GM18508 (cell line): ENCODE measurements around the gene PPP1R3E.

Experiments
- ATAC-seq: cut with Tn5 transposase; IDR thresholded peaks from one replicate; pipeline ENCODE4 v1.9.1; 2021; ENCODE audit warnings: moderate number of reproducible peaks; ENCODE audit not compliant: insufficient read depth, unreplicated experiment

The PPP1R3E gene

DNA sequence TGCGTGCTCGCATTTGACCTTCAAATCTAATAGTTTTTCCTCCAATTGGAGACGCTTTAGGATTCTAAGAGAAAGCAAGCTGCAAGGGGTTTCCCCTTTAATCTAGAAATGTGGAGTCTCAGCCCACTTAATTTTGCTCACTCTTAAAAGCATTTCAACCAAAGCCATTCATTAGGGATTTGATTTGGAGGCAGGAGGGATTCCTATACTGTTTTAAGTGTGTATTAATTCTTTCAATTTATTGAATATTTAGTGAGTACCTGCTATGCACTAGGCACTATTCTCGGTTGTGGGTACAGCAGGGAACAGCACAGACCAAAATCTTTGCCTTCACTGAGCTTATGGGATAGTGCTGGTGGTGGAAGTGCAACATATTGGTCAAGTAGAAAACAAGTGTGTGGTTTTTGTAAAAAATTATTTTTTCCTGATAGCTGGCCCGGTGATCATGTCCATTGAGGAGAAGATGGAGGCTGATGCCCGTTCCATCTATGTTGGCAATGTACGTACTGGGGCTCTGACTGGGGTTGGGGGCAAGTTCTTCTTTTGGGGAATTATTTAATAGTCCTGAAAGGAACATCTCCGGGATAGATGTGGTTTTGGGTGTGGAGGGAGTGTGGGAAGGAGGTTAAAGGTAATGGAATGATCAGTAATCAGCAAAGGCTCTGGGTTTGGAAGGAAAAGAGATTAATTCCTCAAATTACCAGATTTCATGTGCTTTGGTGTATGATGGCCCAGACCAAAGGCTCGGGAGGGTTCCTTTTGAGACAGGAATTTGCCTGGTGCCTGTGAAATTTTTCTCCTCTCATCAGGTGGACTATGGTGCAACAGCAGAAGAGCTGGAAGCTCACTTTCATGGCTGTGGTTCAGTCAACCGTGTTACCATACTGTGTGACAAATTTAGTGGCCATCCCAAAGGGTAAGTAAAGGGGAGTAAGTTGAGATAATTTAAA, 20.2 kb upstream of the PPP1R3E start:
- no peak for ATAC-seq

DNA sequence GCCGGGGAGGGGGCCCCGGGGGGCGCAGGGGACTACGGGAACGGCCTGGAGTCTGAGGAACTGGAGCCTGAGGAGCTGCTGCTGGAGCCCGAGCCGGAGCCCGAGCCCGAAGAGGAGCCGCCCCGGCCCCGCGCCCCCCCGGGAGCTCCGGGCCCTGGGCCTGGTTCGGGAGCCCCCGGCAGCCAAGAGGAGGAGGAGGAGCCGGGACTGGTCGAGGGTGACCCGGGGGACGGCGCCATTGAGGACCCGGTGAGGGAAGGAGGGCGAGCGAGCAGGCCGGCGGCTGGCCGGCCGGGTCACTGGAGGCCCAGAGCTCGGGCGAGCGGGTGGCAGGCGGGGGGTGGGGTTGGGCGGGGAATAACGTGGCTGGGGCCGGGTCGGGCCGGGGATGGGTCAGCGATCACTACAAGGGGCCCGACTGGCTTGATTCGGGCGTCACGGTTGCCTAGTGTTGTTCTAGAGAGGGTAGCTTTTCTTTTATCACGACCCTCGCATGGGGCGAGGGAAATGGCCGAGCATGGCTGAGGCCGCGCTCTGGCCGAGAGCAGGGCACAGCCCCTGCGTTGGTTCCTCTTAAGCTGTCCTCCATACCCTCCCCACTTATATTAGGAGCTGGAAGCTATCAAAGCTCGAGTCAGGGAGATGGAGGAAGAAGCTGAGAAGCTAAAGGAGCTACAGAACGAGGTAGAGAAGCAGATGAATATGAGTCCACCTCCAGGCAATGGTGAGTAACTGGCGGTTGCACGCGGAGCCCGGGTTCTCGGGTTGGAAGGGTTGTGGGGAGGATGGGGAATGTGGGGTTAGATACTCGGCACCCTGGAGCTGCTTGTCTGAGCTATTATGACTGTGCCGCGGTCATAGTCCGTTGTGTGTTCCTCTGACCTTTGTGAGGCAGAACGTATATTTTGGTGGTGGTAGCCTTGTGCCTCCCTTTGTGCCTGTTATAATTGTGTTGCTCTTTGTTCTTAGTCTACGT, 19.2 kb upstream of the PPP1R3E start:
- ATAC-seq = no peak

DNA sequence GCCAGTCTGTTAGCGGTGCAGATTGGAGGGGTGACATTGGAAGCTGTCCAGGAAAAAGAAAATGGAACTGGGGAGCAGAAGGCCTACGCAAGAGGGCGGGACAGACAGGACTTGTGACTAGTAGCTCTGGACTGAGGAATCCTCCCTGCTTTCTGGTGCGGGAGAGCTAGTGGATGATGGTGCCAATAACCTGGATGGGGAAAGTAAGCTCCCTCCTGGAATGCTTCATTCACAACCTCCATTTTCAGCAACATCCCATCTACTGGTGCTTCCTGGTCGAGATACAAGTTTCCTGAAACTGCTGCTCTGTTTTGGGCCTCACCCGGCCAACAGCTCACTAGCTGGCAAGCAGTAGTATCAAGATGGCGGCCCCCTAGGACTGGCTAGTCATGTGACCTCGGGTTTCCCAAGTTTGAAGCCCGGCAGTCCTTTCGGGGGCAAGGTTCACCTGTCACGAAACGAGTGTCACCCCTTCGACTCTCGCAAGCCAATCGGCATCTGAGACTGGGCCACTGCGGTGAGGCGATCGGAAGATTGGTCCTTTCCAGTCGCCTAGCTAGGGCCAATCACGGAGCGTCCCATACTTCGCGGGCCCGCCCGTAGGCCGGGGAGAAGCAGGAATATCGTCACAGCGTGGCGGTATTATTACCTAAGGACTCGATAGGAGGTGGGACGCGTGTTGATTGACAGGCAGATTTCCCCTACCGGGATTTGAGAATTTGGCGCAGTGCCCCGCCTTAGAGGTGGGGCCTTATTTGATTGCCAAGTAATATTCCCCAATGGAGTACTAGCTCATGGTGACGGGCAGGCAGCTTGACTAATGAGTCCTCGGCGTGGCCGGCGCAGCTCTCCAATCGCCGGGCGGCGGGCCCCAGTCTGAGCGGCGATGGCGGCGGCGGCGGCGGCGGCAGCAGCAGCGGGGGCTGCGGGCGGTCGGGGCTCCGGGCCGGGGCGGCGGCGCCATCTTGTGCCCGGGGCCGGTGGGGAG, 18.2 kb upstream of the PPP1R3E start, which contains the start of gene PABPN1:
TSS of gene PABPN1 (plus strand) at position 874 of the 988 bp plus-strand sequence. CDS start at position 887, 13 bp downstream.
- peak; percentile 90 for ATAC-seq

DNA sequence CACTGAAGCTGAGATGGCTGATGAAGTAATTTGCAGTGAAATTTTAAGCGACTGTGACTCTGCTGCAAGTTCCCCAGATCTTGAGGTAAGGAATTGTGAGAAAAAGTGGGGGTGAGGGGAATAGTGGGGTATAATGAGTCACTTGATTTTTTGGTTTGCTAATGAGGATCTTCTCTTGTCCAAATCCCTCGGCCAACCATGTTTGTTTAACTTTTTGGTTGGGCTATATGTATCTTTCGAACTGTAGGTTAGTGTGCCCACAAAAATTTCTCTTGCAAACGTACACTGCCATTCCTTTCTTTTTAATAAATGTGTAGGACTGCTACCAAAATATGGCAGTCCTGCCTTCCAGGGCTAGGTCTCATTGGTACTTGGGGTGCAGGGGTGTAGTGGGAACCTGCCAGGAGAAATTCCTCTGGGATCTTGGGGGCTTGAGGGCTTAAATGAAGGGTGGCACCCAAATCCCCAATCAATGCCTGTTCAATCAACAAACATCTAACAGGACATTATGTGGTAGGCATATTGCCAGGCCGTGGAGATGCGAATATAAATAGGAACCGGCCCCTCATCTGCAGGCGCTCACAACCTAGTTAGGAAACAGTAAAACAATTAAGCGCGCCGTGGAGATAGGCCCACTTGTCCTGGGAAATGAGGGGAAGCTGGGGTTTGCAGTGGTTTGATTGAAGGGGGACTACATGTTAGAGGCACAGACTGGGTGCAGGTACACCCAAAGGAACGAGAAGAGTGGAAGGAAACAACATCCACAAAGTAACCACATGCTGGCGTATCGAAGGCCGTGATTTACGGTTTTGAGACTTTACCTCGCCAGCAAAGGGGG, 17.3 kb upstream of the PPP1R3E start:
- no peak for ATAC-seq

DNA sequence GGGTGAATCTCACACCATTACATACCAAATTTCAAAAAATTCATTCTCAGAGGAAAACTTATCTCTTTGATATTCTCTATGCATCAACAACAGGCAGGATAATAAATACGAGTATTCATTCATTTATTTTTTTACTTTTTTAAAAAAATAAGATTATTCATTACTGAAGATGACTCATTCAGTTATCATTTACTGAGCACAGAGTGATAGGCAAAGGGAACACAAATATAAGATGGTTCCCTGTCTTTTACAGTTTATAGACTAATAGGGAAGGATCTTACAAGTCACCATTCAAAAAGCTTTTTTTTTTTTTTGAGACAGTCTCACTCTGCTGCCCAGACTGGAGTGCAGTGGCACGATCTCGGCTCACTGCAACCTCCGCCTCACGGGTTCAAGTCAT, 13.6 kb upstream of the PPP1R3E start:
- no peak for ATAC-seq

DNA sequence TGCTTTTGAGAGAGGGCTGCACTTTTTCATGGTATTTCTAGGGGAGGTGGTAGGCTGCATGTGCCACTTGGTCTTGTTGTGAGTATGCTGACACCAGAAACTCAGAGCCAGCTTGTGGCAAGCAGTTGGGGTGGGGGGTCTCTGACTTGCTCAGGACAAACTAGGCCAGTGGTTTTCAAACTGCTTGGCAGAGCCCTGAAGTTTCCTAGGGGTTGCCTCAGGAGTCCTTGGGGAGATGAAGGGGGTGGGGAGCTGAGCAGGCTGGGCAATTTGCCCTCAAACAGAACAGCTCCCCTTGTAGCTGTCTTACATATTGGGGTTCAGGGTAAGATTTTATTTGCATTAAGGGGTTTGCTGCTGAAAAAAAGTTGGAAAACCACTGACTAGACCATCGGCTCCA, 7.9 kb upstream of the PPP1R3E start:
- no peak for ATAC-seq

DNA sequence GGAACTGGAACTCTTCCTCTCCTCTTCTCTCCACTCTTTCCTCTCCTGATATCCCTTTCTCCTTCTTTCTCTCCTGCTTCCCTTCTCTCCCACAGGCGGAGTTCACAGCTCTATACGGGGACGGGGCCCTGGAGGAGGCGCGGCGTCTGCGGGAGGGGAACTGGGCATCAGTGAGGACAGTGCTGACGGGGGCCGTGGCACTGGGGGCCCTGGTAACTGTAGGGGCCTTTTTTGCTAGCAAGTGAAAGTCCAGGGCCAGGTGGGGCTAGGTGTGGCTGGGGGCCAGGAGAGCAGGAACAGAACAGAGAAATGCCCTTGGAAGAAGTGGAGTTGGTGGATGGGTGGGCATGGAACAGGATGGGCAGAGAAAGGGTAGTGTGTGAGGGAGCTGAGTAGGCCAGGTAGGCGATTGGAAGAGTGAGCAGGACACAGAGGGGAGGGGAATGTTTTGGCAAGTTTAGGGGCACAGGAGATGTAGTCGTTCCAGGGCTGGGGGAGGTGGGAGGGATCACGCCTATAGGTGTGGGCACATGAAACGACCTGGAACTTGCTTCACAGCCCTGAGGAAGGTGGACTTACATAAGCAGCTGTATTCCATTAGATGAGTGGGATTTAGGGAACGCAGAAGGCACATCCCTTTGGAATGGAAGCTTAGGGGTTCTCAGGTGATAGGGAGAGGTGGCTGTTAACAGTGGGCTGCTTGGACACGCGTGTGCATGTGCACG, 6.2 kb upstream of the PPP1R3E start:
- no peak for ATAC-seq

DNA sequence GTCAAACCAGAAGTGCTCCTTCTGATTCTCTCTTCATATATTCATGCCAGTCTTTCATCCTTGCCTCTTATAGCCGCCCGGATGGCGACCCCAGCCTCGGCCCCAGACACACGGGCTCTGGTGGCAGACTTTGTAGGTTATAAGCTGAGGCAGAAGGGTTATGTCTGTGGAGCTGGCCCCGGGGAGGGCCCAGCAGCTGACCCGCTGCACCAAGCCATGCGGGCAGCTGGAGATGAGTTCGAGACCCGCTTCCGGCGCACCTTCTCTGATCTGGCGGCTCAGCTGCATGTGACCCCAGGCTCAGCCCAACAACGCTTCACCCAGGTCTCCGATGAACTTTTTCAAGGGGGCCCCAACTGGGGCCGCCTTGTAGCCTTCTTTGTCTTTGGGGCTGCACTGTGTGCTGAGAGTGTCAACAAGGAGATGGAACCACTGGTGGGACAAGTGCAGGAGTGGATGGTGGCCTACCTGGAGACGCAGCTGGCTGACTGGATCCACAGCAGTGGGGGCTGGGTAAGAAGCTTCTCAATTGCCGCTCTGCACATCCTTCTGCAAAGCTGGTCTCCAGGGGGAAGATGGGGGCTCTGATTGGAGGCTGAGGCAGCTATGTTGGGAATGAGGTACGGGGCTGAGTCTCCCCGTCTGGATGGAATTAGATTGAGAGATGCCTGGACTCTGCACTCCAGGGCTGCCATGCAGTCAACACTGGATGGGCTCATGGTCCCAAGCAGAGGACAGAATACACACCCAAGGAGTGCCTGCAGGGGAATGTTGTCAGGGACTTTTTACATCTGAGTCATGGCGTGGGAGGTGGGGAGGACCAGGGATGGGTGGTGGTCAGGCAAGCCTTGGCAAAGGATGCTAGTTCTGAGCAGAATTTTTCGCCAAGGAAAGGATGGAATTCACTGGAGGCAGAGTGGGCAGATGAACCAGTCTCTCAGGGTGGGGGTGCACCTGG, 5.3 kb upstream of the PPP1R3E start:
- no peak for ATAC-seq

DNA sequence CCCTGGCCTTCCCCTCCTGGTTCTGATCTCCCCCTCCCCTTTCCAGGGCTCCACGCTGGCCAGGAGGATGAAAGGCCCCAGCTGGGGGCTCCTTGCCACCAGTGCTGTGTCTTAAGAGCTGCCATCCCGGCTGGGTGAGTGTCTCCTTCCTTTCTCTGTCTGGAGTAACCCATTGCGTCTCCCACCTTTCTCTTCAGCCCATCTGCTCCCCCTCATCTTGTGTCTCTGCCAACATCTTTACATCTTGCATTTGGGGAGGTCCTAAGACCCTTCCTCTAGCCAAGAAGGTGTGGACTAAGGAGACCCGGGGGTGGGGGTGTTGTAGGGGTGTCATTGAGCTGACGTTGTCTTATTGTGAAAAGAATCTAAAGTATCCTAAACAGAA, 4.5 kb upstream of the PPP1R3E start:
- ATAC-seq = no peak

DNA sequence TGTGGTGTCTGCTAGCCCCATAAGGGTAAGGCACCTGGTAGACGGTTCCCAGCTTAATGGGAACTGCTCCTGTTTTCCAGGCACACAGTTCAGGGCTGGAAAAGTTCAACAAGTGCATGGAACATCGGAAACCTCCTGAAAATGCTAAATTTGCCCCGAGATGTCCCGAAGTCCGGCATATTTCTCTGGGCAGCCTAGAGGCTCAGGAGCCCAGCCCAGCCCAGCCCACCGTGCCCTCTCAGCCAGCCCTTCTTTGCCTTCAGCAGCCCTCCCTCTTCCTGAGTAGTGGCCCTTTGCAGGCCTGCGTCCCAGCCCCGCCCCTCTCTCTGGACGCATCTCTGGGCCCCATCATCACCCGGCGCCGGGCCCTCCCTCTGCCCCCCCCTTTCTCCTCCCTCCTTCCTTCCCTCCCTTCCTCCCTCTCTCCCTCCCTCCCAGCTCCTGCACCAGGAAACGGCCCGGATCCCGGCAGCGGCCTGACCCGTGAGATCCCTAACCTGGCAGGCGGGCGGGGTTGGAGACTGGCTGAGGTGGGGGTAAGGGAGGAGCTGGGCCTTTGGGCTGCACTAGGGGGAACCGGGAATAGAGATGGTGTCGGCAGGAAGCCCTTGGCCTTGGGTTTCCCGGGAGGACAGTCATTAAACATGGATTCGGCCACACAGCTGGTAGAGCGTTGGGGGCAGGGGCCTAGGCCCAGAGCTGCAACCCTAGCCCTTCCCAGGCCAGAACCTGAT, 3.9 kb upstream of the PPP1R3E start, which contains the start of gene BCL2L2:
TSS of gene BCL2L2 (plus strand) at position 422 of the 734 bp plus-strand sequence. CDS start 935 bp downstream, outside the sequence.
- ATAC-seq = no peak

DNA sequence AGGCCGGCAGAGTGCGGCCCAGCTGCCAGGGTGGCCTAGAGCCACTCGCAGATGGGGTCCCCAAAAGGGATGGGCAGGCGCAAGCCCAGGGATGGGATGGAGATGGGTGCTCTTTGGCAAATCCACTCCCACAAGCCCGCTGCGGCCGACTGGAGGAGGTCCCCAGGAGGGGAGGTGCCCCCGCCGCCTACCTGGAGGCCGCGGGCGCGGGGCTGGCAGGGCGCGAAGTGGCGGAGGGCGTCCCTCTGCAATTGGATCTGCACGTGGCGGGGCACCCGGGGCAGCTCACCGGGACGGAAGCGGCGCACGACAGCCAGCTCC, 730 bp downstream of the PPP1R3E start:
- ATAC-seq = no peak

DNA sequence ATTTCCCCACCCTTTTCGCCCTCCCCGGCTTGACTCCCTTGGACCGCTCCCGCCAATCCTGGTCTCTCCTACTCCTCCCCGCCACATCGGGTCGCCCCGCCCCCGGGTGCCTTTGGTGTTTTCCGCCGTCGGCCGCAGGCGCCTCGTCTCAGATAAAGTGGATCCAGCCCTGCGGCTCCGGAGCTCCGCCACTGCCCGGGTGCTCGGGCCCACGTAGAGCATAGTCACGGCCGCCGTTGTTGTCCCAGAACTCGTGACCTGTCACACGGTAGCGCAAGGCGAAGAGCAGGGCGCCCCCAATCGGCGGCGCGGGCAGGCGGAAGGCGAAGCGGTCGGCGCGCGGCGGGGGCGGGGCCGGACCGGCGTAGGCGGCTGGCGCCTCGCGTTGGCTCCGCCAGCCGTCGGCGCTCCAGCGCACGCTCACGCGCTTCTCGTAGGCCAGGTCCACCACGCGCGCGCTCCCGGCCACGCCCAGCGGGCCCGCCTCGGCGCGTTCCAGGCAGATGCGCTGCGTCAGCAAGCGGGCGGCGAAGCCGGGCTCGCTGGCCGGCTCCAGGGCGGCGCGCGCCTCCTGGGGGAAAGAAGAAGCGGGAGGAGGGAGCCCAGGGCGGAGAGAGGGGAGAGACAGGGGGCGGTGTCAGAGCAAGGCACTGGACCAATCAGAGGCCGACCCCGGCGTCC, 1.2 kb downstream of the PPP1R3E start:
- ATAC-seq = peak; percentile 44

DNA sequence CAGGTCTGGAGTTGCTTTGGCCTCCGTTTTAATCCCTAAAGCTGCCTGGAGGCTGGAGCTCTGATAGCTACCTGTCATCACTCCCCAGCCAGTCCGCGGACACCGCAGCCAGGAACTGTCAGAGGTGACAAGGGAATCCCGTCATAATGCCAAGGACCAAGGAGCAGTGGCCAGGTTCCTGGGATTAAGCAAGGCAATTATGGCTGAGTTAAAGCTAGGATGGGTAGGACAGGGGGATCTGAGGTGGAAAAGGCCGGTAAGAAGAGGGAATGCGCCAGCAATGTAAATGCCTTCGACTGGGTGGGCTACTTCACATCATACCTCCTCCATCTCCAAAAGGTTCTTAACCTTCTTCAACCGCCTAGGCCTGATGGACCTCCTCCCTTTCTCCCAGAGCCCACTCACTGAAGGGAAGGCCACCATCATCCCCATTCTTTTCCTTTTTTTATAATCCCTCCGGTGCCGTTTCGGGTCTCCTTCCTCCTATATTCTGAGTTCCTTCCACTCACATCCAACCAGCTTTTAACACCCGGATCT, 1.9 kb downstream of the PPP1R3E start:
- ATAC-seq = no peak

DNA sequence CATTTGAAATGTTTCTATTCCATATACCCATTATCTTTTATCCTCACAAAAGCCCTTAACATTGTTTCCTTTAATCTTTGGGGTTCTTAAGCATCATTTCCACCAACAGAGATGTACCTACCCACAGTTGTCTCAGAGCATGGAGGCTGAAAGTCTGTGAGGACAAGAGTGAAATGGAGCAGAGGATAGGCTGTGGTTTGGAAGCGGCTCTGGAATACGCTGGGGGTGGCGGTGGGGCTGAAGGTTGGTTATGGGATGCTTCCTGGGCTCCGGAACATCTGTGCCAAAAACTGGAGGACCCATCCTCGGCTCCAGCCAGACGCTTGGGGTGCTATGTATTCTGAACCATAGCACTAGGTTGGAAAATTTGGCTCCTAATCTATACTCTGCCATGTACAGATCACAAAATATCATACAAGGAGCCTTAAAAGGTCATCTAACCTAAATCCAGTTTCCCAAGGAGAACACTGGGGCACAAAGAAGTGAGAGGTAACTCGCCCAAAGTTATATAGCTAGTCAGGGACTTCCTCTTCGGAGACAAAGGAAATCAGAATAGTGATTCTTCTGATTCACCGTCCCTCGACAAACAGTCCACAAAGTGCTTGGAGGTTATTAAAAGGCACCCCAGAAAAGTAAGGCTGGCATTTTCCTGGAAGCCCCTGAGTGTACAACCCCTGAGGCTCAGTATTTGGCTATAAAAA, 2.5 kb downstream of the PPP1R3E start:
- no peak for ATAC-seq
